ENCODE measurements around the gene PPP2R2C.

The PPP2R2C gene

GRCh38 chr4:6422866-6423265 is 49.5 kb downstream of the PPP2R2C start:
- no peak for DNase-seq

DNA sequence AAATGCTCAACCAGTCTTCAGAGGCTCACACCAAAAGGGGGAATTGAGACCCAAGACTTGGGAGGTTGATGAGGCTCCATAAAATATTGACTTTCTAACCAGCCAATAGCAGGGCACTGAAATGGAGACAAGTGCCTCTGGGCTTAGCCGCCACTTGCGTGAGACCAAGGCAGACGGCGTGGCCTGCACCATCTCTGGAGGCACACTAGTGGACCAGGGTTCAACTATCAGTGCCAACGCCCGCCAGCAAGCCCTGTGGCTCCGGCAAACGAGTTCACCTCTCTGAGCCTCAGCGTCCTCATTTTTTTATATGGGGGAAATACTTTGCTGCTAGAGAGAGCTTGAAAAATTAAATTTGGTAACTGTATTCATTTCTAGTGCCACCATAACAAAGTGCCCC is 50.3 kb downstream of the PPP2R2C start:
- DNase-seq = no peak

DNA sequence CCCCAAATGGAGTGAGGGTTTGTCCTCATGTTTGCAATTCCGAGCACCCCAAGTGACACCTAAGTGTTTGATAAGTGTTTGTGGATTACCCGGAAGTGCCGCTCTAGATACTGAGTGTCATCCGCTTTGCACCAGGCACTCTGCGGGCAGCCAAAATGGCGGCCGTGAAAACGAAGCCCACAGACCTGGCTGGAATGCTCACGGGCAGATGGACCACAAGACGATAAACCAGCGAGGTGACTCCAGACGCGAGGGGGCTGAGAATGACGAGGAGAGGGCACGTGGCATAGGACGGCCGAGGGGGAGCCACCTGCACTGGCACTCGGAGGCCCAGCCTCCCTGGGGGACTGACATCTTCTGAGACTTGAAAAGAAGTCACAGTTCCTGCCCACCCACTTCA is 51.0 kb downstream of the PPP2R2C start:
- no peak for DNase-seq

GRCh38 chr4:6420972-6421371 is 51.4 kb downstream of the PPP2R2C start:
- no peak for DNase-seq

GRCh38 chr4:6420036-6420435 is 52.4 kb downstream of the PPP2R2C start:
- peak in 1 of 14 donors; percentile 88 for DNase-seq

DNA sequence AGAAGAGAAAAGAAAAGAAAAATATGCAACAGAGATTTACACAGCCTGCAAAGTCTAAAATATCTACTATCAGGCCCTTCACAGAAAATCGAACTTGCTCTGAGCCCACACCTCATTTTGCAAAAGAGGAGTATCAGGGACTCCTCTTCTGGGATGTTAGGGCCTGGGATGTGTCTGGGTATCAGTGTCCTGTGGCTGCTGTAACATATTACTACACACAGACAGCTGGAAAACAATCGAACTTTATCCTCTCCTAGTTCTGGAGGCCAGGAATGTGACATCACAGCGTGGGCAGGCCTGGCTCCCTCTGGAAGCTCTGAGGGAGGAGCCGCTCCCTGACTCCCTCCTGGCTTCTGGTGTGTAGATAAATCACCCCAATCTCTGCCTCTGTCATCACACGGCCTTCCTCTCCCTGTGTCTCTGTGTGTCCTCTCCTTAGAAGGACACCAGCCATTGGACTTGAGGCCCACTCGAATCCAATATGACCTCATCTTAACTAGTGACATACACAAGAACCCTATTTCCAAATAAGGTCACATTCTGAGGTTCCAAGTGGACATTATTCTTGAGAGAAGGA is 52.9 kb downstream of the PPP2R2C start:
- DNase-seq = peak in 8 of 14 donors; percentile 17 to 73 (median 34)

DNA sequence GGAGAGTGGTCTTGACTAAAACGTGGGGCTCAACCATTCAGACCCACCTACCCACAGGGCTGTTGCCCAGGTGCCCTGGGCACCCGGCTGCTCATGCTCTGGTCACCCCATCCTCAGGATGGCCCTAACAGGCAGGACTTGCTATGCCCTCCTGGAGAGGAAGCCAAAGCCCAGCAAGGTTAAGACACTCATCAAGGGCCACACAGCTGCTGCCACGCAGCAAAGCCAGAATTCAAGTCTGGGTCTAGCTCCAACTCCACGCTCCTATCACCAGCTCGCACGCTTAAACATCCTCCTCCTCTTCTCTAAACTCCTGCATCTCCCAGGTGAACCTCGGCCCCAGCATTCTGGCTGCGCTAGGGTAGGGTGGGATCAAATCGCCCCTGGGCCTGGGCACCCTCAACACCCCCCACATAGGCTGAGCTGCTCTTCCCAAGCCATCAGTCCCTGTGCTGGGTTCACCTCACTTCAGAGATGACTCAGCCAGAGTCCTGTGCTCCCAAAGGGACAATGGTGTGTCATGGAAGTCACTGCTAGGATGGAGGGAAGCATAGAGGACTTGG is 54.1 kb downstream of the PPP2R2C start:
- DNase-seq = no peak

DNA sequence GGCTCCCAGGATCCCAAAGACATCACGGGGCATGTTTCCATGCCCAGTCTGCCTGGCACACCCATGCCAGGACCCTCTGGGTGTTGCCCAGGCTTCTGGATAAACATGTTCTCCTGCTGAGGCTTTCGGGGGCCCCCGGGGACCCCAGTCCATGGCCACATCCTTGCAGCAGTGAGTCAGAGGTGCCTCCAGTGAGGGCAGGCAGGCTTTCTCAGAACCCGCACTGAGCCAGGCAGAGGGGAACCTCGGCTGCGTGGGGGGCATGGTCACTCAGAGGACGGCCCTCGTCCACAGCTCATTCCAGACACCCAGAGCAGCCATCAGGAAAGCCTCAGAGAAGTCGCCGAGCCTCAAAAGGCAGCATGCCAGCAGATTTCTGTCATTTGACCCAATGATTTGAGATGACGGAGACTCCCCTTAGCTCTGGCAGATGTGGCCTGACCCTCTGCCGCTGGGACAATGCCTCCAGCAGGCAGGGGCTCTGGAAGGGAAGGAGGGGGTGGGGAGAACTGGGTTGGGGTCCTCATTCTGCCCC is 54.8 kb downstream of the PPP2R2C start:
- peak in 1 of 14 donors; percentile 51 for DNase-seq

DNA sequence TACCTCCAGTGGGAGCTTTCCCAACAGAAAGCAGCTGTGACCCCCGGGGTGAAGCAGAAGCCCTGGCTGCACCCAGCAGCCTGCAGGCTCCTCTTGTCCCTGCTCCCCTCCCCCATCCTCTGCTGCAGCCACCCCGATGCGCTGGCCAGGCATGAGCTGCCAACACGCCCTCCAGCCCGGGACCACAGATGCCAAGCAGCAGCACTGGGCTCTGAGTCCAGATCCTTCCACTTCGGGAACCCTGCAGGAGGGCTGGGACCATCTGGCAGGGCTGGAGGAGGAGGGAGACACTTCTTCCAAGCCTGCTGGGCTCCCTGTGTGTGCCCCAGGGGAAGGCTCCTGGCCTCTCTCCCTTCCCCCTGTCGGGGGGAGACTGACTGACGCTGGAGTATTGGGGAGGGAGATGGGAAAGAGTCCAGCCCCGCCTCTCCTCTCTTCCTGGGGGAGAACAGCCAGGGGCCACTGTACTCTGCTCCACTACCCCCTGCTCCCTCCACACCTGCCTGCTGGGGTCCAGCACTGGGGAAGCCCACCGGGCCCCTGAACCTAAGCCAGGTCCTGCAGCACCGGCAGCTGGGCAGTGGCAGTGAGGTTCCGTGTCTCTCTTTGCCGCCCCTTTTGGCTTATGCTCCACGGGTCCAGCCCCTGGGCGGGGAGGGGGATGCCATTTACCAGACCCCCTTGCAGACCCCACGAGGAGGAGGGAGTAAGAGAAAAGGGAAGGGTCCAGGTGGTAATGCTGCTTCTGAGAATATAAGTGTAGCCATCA is 55.7 kb downstream of the PPP2R2C start:
- peak in 11 of 14 donors; percentile 26 to 87 (median 67) for DNase-seq

- DNase-seq = peak in 1 of 14 donors; percentile 17
Measured at GRCh38 chr4:6415031-6415705, 57.2 kb downstream of the PPP2R2C start.

GRCh38 chr4:6414578-6414977 is 57.8 kb downstream of the PPP2R2C start:
- DNase-seq = no peak

DNA sequence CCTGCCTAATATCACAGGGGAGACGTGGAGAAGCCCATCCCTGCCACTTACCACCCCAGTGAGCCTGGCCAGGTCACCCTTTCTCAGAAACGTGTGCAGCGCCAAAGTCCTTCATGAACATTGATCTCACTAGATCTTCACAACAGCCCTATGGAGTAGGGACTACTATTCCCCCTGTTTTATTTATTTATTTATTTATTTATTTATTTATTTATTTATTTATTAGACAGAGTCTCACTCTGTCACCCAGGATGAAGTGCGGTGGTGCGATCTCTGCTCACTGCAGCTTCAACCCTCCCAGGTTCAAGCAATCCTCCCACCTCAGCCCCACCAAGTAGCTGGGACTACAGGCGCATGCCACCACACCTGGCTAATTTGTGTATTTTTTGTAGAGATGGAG is 61.8 kb downstream of the PPP2R2C start:
- no peak for DNase-seq

- DNase-seq = no peak
Measured at GRCh38 chr4:6410068-6410467, 62.3 kb downstream of the PPP2R2C start.

GRCh38 chr4:6409381-6409780 is 63.0 kb downstream of the PPP2R2C start:
- DNase-seq = no peak

DNA sequence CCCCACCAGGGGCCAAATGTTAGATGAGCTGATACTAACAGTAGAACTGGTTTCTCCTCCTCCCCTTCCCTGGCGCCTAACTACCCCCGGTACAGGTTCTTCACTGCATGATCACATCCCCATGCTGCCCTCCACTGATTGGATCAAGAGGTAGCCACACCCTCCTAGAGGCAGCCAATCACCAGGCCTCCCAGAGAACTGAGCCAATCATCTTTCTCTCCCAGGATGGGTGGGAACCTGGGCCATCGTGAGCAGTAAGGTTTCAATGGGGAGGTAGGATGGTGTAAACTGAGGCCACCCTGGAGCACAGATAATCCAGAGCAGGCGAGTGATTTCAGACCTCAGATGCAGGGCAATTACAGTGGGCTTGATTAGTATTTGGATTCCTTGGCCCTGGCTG is 64.2 kb downstream of the PPP2R2C start:
- no peak for DNase-seq

DNA sequence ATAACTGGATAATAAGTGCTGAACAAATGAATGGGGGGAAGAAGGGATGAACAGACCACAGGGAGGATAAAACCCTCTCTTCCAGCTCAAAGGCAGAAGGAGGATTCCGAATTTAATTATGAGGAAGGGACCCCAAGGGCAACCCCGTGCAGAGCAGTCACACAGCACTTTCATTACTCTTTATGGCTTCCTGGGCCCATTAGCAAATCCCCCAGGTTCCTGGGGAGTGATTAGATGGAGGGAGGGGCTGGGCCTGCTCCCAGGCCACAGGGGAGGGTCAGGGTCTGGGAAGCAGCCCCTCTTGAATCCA is 67.1 kb downstream of the PPP2R2C start:
- no peak for DNase-seq

GRCh38 chr4:6404611-6405396 is 67.6 kb downstream of the PPP2R2C start:
- no peak for DNase-seq

- DNase-seq = no peak
Measured at GRCh38 chr4:6403400-6403685, 69.1 kb downstream of the PPP2R2C start.

DNA sequence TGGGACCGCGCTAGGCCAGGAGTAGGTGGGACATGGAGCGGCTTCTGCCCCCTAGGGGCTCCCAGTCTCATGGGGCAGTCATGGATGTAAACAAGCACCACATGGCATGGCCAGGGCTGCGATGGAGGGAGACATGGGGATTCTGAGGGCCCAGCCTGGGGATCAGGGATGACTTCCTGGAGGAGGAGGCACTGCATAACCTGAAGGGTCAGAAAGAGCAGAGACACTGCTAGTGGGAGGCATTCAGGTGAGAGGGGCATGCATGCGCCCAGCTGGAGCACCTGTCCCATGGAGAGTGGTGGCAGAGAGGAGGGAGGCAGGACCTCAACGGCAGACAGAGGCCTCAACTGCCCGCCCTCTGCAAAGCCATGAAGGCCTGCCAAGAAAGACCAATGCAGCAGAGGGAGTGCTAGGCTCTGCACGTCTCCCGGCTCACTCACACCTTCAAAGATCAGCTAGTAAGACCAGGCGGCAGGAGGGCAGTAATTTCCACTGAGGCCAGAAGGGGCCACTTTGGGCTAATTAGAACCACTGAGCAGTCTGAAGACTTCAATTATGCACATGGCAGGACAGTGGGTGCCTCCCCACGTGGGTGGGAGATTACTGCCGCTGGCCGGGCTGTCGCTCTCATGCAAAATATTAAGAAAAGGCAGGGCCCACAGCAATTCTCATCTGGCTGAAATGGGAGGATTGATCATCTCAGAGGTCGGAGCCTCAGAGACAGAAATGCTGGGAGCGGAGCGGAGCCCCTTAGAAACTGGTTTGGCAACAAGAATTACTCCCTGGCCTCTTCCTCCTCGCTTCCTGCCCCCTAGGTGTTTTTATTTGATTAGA is 69.6 kb downstream of the PPP2R2C start:
- no peak for DNase-seq

DNA sequence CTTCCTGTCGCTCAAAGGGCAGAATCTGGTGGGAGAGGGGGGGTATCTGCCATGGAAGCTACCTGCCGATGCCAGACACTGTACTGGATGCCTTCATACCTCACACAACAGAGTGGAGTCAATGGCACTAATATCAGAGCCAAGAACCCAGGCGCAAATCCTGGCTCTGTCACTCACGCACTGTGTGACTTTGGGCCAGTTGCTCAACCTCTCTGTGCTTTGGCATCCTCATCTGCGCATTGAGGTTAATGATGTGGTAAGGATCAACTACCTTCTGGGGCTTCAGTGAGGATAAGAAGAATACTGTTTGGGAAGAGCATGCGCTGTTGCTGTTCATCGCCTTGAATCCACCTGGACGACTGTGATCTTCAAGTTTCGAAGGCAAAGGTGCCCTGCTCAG is 70.6 kb downstream of the PPP2R2C start:
- DNase-seq = no peak

- no peak for DNase-seq
Measured at GRCh38 chr4:6396696-6397236, 75.6 kb downstream of the PPP2R2C start.
